Activated naive CD4-positive, alpha-beta T cell treated with anti-CD3 and anti-CD28 coated beads, Interleukin-2, amount 10 ng/mL, durations not matched to agents 7 days and 5 days (primary cell): ENCODE results near the gene SGCD.

ENCODE experiments used
- CTCF ChIA-PET: fragments of 350-600 bp; sonication (Branson Sonifier 250); formaldehyde crosslinking; loops from one replicate; lab custom pipeline; 2021; ENCODE audit warnings: antibody characterized with exemption; lab: Charles Lee
- DNase-seq: peaks from one replicate; pipeline ENCODE4 v3.0.0-alpha.2; 2020
- H3K27ac Mint-ChIP-seq: one replicate; pipeline ENCODE4 v1.8.0; 2021; ENCODE audit warnings: mild to moderate bottlenecking, moderate library complexity, mixed read lengths
- H3K27me3 Mint-ChIP-seq: one replicate; pipeline ENCODE4 v1.8.0; 2021; ENCODE audit warnings: mild to moderate bottlenecking, mixed read lengths
- H3K36me3 Mint-ChIP-seq: one replicate; pipeline ENCODE4 v1.8.0; 2021; ENCODE audit warnings: mixed read lengths
- H3K4me1 Mint-ChIP-seq: one replicate; pipeline ENCODE4 v1.8.0; 2021; ENCODE audit warnings: mixed read lengths
- H3K4me3 Mint-ChIP-seq: one replicate; pipeline ENCODE4 v1.8.0; 2021; ENCODE audit warnings: mild to moderate bottlenecking, moderate library complexity, mixed read lengths
- H3K9me3 Mint-ChIP-seq: one replicate; pipeline ENCODE4 v1.8.0; 2021; ENCODE audit warnings: mixed read lengths

SGCD gene

DNA sequence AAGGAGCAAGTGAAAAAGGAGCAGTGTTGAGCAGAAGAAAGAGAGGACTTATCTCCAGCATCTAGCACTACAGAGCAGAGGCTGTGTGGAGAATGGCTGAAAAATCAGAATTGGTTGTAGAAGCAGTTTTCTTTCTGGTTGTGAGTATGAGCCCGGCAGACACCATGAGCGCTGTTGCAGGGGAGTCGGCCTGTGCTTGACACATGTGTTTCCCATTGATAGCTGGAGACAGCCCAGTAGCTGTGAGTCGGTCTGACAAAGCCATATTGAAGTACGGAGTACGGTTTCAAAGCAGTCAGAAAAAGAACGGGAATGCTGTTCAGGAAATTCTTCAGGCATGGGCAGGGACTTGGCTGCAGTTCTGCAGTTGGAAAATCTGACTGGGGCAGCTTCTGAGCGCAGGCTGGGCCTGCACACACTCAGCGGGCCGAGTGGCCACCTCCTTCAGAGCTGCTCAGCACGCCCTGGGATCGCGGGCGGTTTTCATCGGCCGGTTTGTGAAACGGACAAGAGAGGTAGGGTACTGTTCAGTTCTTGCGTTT, at the start of gene SGCD:
Gene SGCD, plus strand, starts transcription at position 447 of the 542 bp plus-strand sequence.
- H3K9me3 Mint-ChIP-seq: no peaks in the 10 kb centered on the region
- no peak for DNase-seq
- CTCF ChIA-PET: no interaction called here
- H3K27ac Mint-ChIP-seq: no peak within 1 kb of the TSS
- no peaks in the 10 kb centered on the region for H3K4me1 Mint-ChIP-seq
- no peaks in the 10 kb centered on the region for H3K36me3 Mint-ChIP-seq
- peaks cover 11% of the 10 kb centered on the region for H3K27me3 Mint-ChIP-seq
- no peak within 1 kb of the TSS for H3K4me3 Mint-ChIP-seq

DNA sequence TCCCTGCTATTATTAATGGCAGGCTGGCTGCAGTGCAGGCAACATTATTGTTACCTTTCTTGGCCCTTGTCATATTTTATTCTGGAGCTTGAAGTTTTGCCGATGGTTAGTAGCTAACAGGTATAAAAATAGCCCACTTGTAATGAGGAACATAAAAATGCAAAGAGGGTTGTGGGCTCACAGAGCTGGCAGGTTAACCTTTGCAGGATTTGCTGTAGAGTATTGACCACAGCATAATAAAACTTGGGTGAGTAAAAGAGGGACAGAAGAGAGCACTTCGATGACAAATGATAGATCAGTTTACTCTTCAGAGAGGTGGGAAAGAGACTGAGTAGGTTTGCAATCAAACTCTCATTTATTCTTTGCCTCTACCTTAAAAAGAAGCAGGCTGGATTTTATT, 49.7 kb upstream of the SGCD start:
- Mint-ChIP-seq H3K4me1 (no peaks in the 10 kb centered on the region), H3K9me3 (no peaks in the 10 kb centered on the region), H3K27ac (no peak overlapping the region), H3K36me3 (no peaks in the 10 kb centered on the region), H3K27me3 (no peaks in the 10 kb centered on the region), H3K4me3 (no peak overlapping the region)
- CTCF ChIA-PET: no interaction called here
- DNase-seq: no peak

DNA sequence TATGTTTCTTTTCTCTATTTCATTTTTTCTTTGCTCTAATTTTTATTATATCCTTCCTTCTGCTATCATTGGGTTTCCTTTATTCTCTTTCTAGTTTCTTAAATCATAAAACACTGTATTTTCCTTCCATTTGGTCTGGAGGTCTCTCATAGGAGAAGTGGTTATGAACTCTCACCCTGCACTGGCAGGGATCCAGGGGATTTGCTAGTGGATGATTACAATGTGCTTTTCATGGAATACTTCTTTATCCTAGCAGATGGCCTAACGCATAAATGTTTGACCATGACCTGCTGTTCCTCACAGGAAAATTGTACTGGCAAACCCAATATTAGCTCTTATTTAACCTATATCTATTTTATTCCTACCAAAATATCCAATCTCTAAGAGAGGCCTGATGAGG, 31.5 kb upstream of the SGCD start:
- DNase-seq: no peak
- Mint-ChIP-seq H3K27ac (no peak overlapping the region), H3K4me3 (no peak overlapping the region), H3K36me3 (no peaks in the 10 kb centered on the region), H3K9me3 (no peaks in the 10 kb centered on the region), H3K4me1 (no peaks in the 10 kb centered on the region), H3K27me3 (no peaks in the 10 kb centered on the region)
- CTCF ChIA-PET: no interaction called here

DNA sequence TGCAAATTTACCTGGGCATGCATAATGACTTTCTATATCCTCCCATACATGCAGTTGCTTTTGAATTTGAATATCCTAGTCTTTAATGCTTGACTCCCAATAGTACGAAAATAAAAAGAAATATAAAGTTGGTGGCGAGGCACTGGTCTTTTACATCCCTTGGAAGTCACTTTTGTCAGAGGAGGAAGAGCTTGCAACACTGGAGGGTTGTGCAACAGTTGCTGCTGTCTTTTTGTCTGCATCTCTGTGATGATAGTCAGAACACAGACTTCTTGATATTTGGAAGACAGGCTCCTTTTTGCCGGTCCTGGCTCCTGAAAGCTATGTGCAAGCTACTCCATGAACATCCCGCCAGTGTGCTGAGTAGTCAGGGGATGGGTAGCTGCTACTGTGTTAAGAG, 16.8 kb upstream of the SGCD start:
- H3K27ac Mint-ChIP-seq: no peak overlapping the region
- no peaks in the 10 kb centered on the region for H3K9me3 Mint-ChIP-seq
- no peaks in the 10 kb centered on the region for H3K36me3 Mint-ChIP-seq
- no peak overlapping the region for H3K4me3 Mint-ChIP-seq
- no peaks in the 10 kb centered on the region for H3K4me1 Mint-ChIP-seq
- DNase-seq: no peak
- CTCF ChIA-PET: no interaction called here
- no peaks in the 10 kb centered on the region for H3K27me3 Mint-ChIP-seq

DNA sequence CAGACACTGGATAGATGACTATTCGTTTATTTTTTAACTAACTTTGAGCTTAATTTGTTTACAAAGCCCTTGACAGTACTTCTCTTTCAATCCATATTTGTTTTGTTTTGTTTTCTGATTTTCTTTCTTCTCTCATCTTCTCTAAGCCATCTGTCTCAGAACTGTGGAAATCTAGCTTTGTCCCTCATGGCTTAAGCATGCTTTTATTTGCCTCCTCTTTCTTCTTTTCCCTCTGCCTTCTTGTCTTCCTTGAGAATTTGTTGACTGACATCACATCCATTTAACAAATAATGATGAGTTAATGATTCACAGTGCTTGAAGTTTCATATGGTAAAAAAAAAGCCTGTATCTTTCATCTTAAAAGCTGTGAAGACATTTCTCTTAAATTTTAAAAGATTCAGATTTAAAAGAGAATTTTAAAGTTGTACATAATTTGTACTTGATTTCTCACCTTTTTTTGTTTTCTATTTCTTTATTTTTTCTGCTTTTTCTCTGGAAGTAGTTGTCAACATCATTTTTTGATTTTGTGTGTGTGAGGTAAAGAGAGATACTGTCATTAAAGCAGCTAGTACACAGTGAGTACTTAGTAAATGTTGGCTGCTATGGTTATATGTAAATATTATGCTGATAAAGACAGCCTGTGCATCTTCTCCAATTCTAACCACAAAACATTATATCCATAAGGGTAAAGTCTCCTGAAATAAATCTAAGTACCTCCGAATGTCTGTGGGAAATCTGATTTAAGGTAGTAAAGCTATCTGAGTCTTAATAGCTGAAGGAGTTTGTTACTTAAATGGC, 13.9 kb upstream of the SGCD start:
- Mint-ChIP-seq H3K9me3 (no peaks in the 10 kb centered on the region), H3K27ac (no peak overlapping the region), H3K27me3 (no peaks in the 10 kb centered on the region), H3K4me3 (no peak overlapping the region), H3K4me1 (no peaks in the 10 kb centered on the region), H3K36me3 (no peaks in the 10 kb centered on the region)
- no peak for DNase-seq
- CTCF ChIA-PET: no interaction called here

DNA sequence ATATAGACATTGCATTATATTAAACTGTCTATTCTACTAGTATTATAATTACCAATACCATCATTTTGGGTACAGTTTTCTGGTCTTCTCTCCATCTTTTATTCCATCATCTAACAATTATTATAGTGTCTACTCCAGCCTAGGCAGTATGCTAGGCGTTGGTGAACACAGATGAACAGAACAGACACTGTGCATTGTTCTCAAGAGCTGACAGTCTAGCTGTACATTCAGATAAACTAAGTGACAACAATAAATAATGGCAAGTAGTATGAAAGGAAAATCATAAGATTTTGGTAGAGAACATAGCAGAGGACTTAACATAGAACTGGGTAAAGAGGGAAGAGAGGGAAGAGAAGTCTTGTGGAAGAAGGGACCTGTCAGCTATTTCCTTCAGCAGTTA, 12.5 kb upstream of the SGCD start:
- H3K27ac Mint-ChIP-seq: no peak overlapping the region
- CTCF ChIA-PET: no interaction called here
- no peak overlapping the region for H3K4me3 Mint-ChIP-seq
- no peaks in the 10 kb centered on the region for H3K36me3 Mint-ChIP-seq
- no peaks in the 10 kb centered on the region for H3K27me3 Mint-ChIP-seq
- no peaks in the 10 kb centered on the region for H3K9me3 Mint-ChIP-seq
- no peaks in the 10 kb centered on the region for H3K4me1 Mint-ChIP-seq
- no peak for DNase-seq

DNA sequence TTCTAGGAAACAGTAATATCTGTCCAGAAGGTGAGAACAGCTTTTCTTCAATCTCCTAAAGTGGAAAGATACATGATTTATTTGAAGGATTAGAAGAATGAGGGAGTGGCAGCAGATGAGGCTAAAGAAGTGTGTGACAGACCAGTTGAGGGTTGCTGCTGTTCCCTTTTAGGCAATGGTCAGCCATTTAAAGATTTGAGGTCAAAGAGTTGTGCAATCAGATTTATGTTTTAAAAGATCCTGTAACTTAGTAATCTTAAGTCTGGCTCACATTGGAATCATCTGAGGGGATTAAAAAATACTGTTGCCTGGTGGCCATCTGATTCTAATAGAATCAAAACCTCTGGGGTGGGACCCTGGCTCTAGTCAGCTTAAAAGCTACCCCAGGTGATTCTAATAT, 4.3 kb upstream of the SGCD start:
- no peak for DNase-seq
- CTCF ChIA-PET: no interaction called here
- no peaks in the 10 kb centered on the region for H3K36me3 Mint-ChIP-seq
- no peaks in the 10 kb centered on the region for H3K9me3 Mint-ChIP-seq
- H3K4me1 Mint-ChIP-seq: no peaks in the 10 kb centered on the region
- H3K4me3 Mint-ChIP-seq: no peak overlapping the region
- H3K27ac Mint-ChIP-seq: no peak overlapping the region
- peaks cover 11% of the 10 kb centered on the region for H3K27me3 Mint-ChIP-seq

DNA sequence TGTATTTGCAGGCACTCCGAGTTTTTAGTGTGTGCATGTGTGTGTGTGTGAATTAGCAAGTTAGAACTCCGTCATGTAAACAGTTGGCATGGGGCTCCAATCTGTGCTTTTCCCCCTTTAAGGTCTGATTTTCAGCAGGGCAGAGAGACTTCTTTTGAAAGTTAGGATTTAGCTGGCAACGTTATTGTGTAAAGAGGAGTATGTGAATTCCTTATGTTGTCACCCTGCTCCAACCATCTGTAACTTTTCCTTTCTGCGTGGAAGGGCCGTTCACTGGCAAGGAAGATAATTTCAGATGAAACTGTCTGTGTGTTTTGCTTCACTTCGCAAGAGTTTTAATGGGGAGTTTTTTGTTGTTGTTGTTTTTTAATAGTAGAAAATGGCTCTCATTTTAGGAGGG, 332 bp downstream of the SGCD start:
- Mint-ChIP-seq H3K36me3 (no peaks in the 10 kb centered on the region), H3K4me3 (no peak overlapping the region), H3K4me1 (no peaks in the 10 kb centered on the region), H3K27ac (no peak overlapping the region), H3K9me3 (no peaks in the 10 kb centered on the region), H3K27me3 (peaks cover 11% of the 10 kb centered on the region)
- CTCF ChIA-PET: no interaction called here
- no peak for DNase-seq

DNA sequence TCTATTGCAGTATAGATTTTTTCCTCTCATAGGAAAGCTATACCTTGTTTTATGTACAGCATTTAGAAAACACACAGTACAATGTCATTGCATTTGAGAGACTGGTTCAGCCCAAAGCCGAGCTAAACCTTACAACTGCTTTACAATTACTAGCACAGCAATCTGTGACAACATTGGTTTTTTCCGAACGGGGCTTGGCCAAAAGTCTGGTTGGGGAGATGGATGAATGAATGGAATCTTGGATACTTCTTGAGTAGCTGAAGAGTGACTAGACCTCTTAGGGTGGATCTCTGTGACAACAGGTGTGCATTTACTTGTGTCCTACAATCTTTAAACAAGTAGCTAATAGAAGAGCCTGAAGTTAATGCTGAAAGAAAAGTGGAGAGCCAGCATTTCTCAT, 1.2 kb downstream of the SGCD start:
- no peaks in the 10 kb centered on the region for H3K4me1 Mint-ChIP-seq
- no peak overlapping the region for H3K4me3 Mint-ChIP-seq
- DNase-seq: no peak
- CTCF ChIA-PET: no interaction called here
- H3K27ac Mint-ChIP-seq: no peak overlapping the region
- H3K27me3 Mint-ChIP-seq: peaks cover 11% of the 10 kb centered on the region
- H3K9me3 Mint-ChIP-seq: no peaks in the 10 kb centered on the region
- no peaks in the 10 kb centered on the region for H3K36me3 Mint-ChIP-seq

DNA sequence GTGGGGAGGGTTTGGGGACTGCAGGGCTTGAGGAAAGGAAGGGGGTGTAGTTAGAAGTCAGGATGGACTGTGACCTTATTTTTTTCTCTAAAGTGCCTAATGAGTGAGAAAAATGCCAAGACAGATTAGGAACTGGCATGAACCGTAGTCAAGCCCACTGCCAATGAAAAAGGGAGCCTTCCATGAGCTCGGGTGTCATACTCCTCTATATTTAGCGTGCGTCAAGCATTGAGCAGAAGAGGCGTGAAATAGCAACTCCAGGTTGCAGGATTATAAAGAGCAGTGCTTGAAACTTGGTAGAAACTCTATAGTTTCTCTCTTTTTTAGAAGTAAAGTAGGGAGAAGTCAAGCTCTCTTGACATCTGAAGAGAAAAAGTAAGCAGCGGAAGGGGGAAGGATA, 1.8 kb downstream of the SGCD start:
- no peaks in the 10 kb centered on the region for H3K9me3 Mint-ChIP-seq
- CTCF ChIA-PET: no interaction called here
- DNase-seq: no peak
- no peak overlapping the region for H3K27ac Mint-ChIP-seq
- H3K36me3 Mint-ChIP-seq: no peaks in the 10 kb centered on the region
- H3K27me3 Mint-ChIP-seq: peaks cover 11% of the 10 kb centered on the region
- H3K4me3 Mint-ChIP-seq: no peak overlapping the region
- H3K4me1 Mint-ChIP-seq: no peaks in the 10 kb centered on the region

DNA sequence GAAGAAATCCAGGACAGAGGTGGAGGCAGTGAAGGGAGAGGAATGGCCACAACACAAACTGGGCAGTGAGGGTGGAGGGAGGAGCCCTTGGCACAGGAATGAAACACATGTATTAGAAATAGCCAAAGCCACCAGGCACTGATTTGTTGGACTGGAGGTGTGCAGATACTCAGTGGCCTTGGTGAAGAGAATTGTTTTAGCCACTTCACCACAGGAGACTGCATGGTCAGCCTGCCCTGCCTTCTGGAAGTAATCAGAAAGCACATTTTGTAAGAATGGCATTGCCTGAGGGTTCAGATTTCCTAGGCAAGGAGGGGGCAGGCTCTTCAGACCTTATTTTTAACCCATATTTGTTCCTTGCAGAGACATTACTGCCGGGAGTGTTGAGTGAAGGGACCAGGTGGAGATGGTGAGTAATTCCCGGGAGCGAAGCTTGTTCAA, 2.2 kb downstream of the SGCD start:
- no peak for DNase-seq
- Mint-ChIP-seq H3K36me3 (no peaks in the 10 kb centered on the region), H3K9me3 (no peaks in the 10 kb centered on the region), H3K4me3 (no peak overlapping the region), H3K27ac (no peak overlapping the region), H3K27me3 (peaks cover 11% of the 10 kb centered on the region), H3K4me1 (no peaks in the 10 kb centered on the region)
- CTCF ChIA-PET: no interaction called here

DNA sequence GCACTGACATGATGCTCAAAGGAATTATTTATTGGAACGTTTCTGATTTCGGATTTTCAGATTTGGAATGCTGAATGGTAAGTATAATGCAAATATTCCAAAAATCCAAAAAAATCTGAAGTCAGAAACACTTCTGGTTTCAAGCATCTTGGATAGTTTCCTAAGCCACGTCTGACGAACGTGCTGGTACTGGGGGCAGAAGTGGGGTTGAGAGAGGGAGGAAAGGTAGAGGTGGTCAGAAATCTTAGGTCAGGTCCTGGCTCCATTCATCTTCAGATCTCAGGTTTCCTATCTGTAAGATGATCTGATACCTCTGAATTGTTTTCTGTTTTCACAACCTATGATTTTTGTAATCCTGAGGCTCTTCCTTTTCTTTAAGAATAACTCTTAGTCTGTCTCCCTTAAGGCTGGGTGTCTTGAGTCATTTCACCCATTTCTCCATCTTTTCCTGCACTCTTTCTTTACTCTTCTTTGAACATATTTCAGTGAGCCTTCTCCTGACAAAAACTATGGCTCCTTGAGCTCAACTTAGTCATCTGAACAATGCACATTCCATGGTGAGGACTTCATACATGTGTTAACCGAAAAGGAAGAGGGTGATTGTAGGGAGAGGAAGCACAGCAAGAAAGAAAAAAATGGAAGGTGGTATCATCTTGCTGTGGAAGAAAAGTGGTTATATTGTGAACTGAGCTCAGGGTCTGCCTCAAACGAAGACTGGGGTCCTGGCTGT, 3.3 kb downstream of the SGCD start:
- H3K4me1 Mint-ChIP-seq: no peaks in the 10 kb centered on the region
- no peaks in the 10 kb centered on the region for H3K36me3 Mint-ChIP-seq
- DNase-seq: no peak
- no peaks in the 10 kb centered on the region for H3K9me3 Mint-ChIP-seq
- peaks cover 11% of the 10 kb centered on the region for H3K27me3 Mint-ChIP-seq
- CTCF ChIA-PET: no interaction called here
- no peak overlapping the region for H3K27ac Mint-ChIP-seq
- H3K4me3 Mint-ChIP-seq: no peak overlapping the region

DNA sequence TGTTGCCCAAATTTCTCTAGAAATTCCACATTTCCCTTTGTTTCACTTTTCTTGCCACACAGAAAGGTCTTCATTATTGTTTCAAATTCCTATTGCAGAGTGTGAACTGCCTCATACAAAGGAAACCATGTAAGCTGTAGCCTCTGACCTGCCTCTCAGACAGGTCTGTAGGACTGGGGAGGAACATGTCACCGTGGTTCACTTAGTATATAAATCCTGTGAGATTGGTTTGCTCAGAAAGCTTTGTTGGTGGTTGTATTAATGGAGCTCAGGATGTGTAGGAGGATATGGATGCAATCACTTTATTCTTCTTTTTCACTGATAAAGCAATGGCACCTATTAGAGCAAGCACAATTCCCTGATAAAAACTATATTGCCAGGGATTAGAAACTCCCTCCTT, 4.2 kb downstream of the SGCD start:
- no peaks in the 10 kb centered on the region for H3K4me1 Mint-ChIP-seq
- H3K4me3 Mint-ChIP-seq: no peak overlapping the region
- no peak for DNase-seq
- H3K36me3 Mint-ChIP-seq: no peaks in the 10 kb centered on the region
- H3K9me3 Mint-ChIP-seq: no peaks in the 10 kb centered on the region
- peaks cover 7% of the 10 kb centered on the region for H3K27me3 Mint-ChIP-seq
- CTCF ChIA-PET: no interaction called here
- H3K27ac Mint-ChIP-seq: no peak overlapping the region

DNA sequence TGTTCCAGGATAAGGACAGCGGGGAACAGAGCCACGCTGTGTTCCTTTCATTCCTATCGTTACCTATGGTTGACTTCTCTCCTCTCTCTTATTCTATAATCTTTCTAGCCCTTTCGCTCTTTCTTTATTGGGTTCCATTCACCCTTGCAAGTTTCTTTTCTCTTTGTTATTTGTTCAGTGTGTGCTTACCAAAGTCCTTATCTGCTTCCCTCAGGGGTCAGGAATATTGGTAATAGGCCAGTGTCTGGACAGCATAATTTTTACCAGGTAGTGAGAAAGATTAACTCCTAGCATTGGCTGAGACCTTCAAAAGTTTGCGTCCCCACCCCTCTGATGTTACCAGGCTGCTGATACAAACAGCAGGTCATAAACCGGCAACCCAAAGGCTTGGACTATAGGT, 4.9 kb downstream of the SGCD start:
- Mint-ChIP-seq H3K27me3 (peaks cover 3% of the 10 kb centered on the region), H3K4me3 (no peak overlapping the region), H3K27ac (no peak overlapping the region), H3K4me1 (no peaks in the 10 kb centered on the region), H3K36me3 (no peaks in the 10 kb centered on the region), H3K9me3 (no peaks in the 10 kb centered on the region)
- CTCF ChIA-PET: no interaction called here
- no peak for DNase-seq

DNA sequence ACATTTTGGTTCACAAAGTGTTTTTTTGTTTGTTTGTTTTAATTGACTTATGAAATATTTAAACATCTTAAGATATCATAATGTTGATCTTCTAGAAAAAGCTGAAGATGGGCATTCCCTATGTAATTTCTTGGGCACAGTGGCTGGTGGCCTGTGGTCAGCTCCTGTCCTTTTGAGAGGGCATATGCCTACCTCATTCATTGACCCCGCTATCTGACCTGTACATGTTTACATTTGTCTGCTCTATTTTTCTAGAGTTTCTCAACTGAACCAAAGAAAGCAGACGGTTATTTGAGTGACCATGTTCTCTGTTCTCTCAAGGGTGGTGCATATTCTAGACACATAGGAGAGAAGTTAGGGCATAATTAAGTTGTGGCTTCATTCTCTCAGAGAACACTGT, 5.3 kb downstream of the SGCD start:
- no peak overlapping the region for H3K4me3 Mint-ChIP-seq
- no peak for DNase-seq
- no peaks in the 10 kb centered on the region for H3K36me3 Mint-ChIP-seq
- CTCF ChIA-PET: no interaction called here
- no peaks in the 10 kb centered on the region for H3K27me3 Mint-ChIP-seq
- no peaks in the 10 kb centered on the region for H3K4me1 Mint-ChIP-seq
- H3K9me3 Mint-ChIP-seq: no peaks in the 10 kb centered on the region
- no peak overlapping the region for H3K27ac Mint-ChIP-seq
